Trophoblast cell (in vitro differentiated cells and primary cell): ENCODE data around the gene INPP5D.

Experiments used
- DNase-seq, 2 donors: peaks; one replicate each; pipeline ENCODE4 v3.0.0-alpha.2; 2016
- H2AFZ ChIP-seq: 2 replicates; pipeline ENCODE4 v1.6.1; 2013; ENCODE audit warnings: low read length, moderate library complexity, mild to moderate bottlenecking; ENCODE audit not compliant: insufficient read depth, poor library complexity
- H2AK5ac ChIP-seq: 2 replicates; pipeline ENCODE4 v1.6.1; 2013; ENCODE audit warnings: mild to moderate bottlenecking, low read length
- H2BK120ac ChIP-seq: 2 replicates; pipeline ENCODE4 v1.6.1; 2013; ENCODE audit warnings: low read length, mild to moderate bottlenecking, moderate library complexity; ENCODE audit not compliant: insufficient read depth, poor library complexity
- H2BK12ac ChIP-seq: 2 replicates; pipeline ENCODE4 v1.6.1; 2013; ENCODE audit warnings: mild to moderate bottlenecking, low read length, moderate library complexity
- H2BK5ac ChIP-seq: 2 replicates; pipeline ENCODE4 v1.6.1; 2013; ENCODE audit warnings: low read length, low read depth, moderate library complexity, mild to moderate bottlenecking; ENCODE audit not compliant: poor library complexity
- H3K14ac ChIP-seq: 2 replicates; pipeline ENCODE4 v1.6.1; 2013; ENCODE audit warnings: mild to moderate bottlenecking, low read length
- H3K18ac ChIP-seq: 2 replicates; pipeline ENCODE4 v1.6.1; 2013; ENCODE audit warnings: mild to moderate bottlenecking, low read length
- H3K23ac ChIP-seq: 2 replicates; pipeline ENCODE4 v1.6.1; 2013; ENCODE audit warnings: low read length
- H3K27ac ChIP-seq: 2 replicates; pipeline ENCODE4 v1.5.1; 2013; ENCODE audit warnings: low read depth, mild to moderate bottlenecking, inconsistent platforms, low read length, moderate library complexity
- H3K27me3 ChIP-seq: 2 replicates; pipeline ENCODE4 v1.6.1; 2013; ENCODE audit warnings: inconsistent platforms, mild to moderate bottlenecking, low read length, moderate library complexity; ENCODE audit not compliant: insufficient read depth
- H3K36me3 ChIP-seq, 2 experiments: 1 replicate in 1 of 2; 2 replicates in 1 of 2; pipeline ENCODE4 v1.6.1; 2013; ENCODE audit warnings: low read length in 2 of 2, mild to moderate bottlenecking in 2 of 2, moderate library complexity in 1 of 2; ENCODE audit not compliant: insufficient read depth in 2 of 2, control insufficient read depth in 1 of 2
- H3K4ac ChIP-seq: 2 replicates; pipeline ENCODE4 v1.6.1; 2013; ENCODE audit warnings: low read depth, mild to moderate bottlenecking, low read length, moderate library complexity
- H3K4me1 ChIP-seq, 2 experiments: 1 replicate in 1 of 2; 2 replicates in 1 of 2; pipeline ENCODE4 v1.6.1; 2013; ENCODE audit warnings: low read length in 2 of 2, mild to moderate bottlenecking in 2 of 2, moderate library complexity in 1 of 2; ENCODE audit not compliant: insufficient read depth in 2 of 2, control insufficient read depth in 1 of 2
- H3K4me2 ChIP-seq: 2 replicates; pipeline ENCODE4 v1.6.1; 2013; ENCODE audit warnings: inconsistent platforms, mild to moderate bottlenecking, low read length, moderate library complexity
- H3K4me3 ChIP-seq: 2 replicates; pipeline ENCODE4 v1.5.1; 2013; ENCODE audit warnings: mild to moderate bottlenecking, low read depth, low read length, inconsistent platforms
- H3K79me1 ChIP-seq: one replicate; pipeline ENCODE4 v1.6.1; 2013; ENCODE audit warnings: low read length
- H3K79me2 ChIP-seq: 2 replicates; pipeline ENCODE4 v1.6.1; 2013; ENCODE audit warnings: low read length, mild to moderate bottlenecking; ENCODE audit not compliant: control insufficient read depth, insufficient read depth, poor library complexity
- H3K9ac ChIP-seq: 2 replicates; pipeline ENCODE4 v1.6.1; 2013; ENCODE audit warnings: mild to moderate bottlenecking, low read length
- H3K9me3 ChIP-seq: 2 replicates; pipeline ENCODE4 v1.6.1; 2013; ENCODE audit warnings: low read depth, mild to moderate bottlenecking, control low read depth, inconsistent platforms, low read length; ENCODE audit not compliant: insufficient read depth
- H4K12ac ChIP-seq: 2 replicates; pipeline ENCODE4 v1.6.1; 2013; ENCODE audit warnings: low read depth, mild to moderate bottlenecking, low read length, moderate library complexity
- H4K8ac ChIP-seq: 2 replicates; pipeline ENCODE4 v1.6.1; 2013; ENCODE audit warnings: low read depth, mild to moderate bottlenecking, low read length, moderate library complexity
- H4K91ac ChIP-seq: one replicate; pipeline ENCODE4 v1.6.1; 2013; ENCODE audit warnings: low read depth, mild to moderate bottlenecking, low read length, moderate library complexity
- WGBS: extraction: QIAGEN DNeasy Blood & Tissue Kit; methylation state at CpG from one replicate; pipeline ENCODE4 v1.1.7; 2013; ENCODE audit warnings: missing lambda C conversion rate; ENCODE audit not compliant: insufficient read length, insufficient coverage; ENCODE audit errors: extremely low coverage; 5-methylcytosine and 5-hydroxymethylcytosine counted together

Gene INPP5D

GRCh38 chr2:233234264-233234663 lies 174.1 kb downstream of the INPP5D start:
- Histone ChIP-seq H2BK120ac (no peak overlapping the region), H3K9ac (no peak overlapping the region), H4K12ac (no peak overlapping the region), H2BK12ac (no peak overlapping the region), H3K18ac (no peak overlapping the region), H4K91ac (no peak overlapping the region), H2BK5ac (no peak overlapping the region), H3K4me2 (no peak overlapping the region), H3K14ac (no peak overlapping the region), H3K23ac (no peak overlapping the region), H3K4me3 (no peak overlapping the region), H3K9me3 (no peaks in the 10 kb centered on the region), H3K79me1 (no peaks in the 10 kb centered on the region), H4K8ac (no peak overlapping the region), H3K27ac (no peak overlapping the region), H3K36me3 (no peaks in the 10 kb centered on the region), H3K79me2 (no peaks in the 10 kb centered on the region), H2AK5ac (no peak overlapping the region), H3K4me1 (no peaks in the 10 kb centered on the region), H3K27me3 (no peaks in the 10 kb centered on the region), H2AFZ (no peak overlapping the region), H3K4ac (no peak overlapping the region)
- DNase-seq = peak in 1 of 2 donors; percentile 38
- WGBS = no CpG with 5 or more reads among the region's 2 CpGs

- H2BK5ac ChIP-seq = no peak overlapping the region
- H3K9ac ChIP-seq = no peak overlapping the region
- no peak overlapping the region for H2BK120ac ChIP-seq
- no peak overlapping the region for H4K91ac ChIP-seq
- no peaks in the 10 kb centered on the region for H3K36me3 ChIP-seq
- H3K9me3 ChIP-seq = no peaks in the 10 kb centered on the region
- H3K4me3 ChIP-seq = no peak overlapping the region
- no peak overlapping the region for H3K18ac ChIP-seq
- H3K27ac ChIP-seq = no peak overlapping the region
- no peak overlapping the region for H3K4ac ChIP-seq
- no CpG with 5 or more reads among the region's 3 CpGs for WGBS
- H3K79me1 ChIP-seq = no peaks in the 10 kb centered on the region
- H3K14ac ChIP-seq = no peak overlapping the region
- no peaks in the 10 kb centered on the region for H3K4me1 ChIP-seq
- DNase-seq = peak; percentile 73 to 96
- no peak overlapping the region for H2AFZ ChIP-seq
- H3K23ac ChIP-seq = no peak overlapping the region
- H3K79me2 ChIP-seq = no peaks in the 10 kb centered on the region
- no peak overlapping the region for H4K8ac ChIP-seq
- no peaks in the 10 kb centered on the region for H3K27me3 ChIP-seq
- H3K4me2 ChIP-seq = no peak overlapping the region
- H2BK12ac ChIP-seq = no peak overlapping the region
- no peak overlapping the region for H2AK5ac ChIP-seq
- no peak overlapping the region for H4K12ac ChIP-seq
These were observed 174.9 kb downstream of the INPP5D start for GRCh38 chr2:233234996-233235395.

- Histone ChIP-seq H3K14ac (no peak overlapping the region), H4K91ac (no peak overlapping the region), H2BK12ac (no peak overlapping the region), H3K79me1 (no peaks in the 10 kb centered on the region), H4K12ac (no peak overlapping the region), H3K36me3 (no peaks in the 10 kb centered on the region), H2AK5ac (no peak overlapping the region), H3K27ac (no peak overlapping the region), H3K9me3 (no peaks in the 10 kb centered on the region), H2BK5ac (no peak overlapping the region), H3K79me2 (no peaks in the 10 kb centered on the region), H3K4me3 (no peak overlapping the region), H3K18ac (no peak overlapping the region), H3K23ac (no peak overlapping the region), H3K4me1 (no peaks in the 10 kb centered on the region), H3K27me3 (no peaks in the 10 kb centered on the region), H3K9ac (no peak overlapping the region), H4K8ac (no peak overlapping the region), H2AFZ (no peak overlapping the region), H2BK120ac (no peak overlapping the region), H3K4me2 (no peak overlapping the region), H3K4ac (no peak overlapping the region)
- DNase-seq = no peak
- no CpG with 5 or more reads among the region's 9 CpGs for WGBS
These were observed 175.8 kb downstream of the INPP5D start for GRCh38 chr2:233235977-233236376.

GRCh38 chr2:233236820-233237589 lies 176.9 kb downstream of the INPP5D start:
- Histone ChIP-seq H3K79me2 (no peaks in the 10 kb centered on the region), H2AFZ (no peak overlapping the region), H3K4me3 (no peak overlapping the region), H3K9ac (no peak overlapping the region), H4K12ac (no peak overlapping the region), H2BK5ac (no peak overlapping the region), H3K14ac (no peak overlapping the region), H3K36me3 (no peaks in the 10 kb centered on the region), H4K8ac (no peak overlapping the region), H2BK12ac (no peak overlapping the region), H3K27ac (no peak overlapping the region), H3K18ac (no peak overlapping the region), H3K4me2 (no peak overlapping the region), H3K79me1 (no peaks in the 10 kb centered on the region), H2AK5ac (no peak overlapping the region), H2BK120ac (no peak overlapping the region), H3K23ac (no peak overlapping the region), H3K27me3 (no peaks in the 10 kb centered on the region), H3K9me3 (no peaks in the 10 kb centered on the region), H3K4ac (no peak overlapping the region), H4K91ac (no peak overlapping the region), H3K4me1 (no peaks in the 10 kb centered on the region)
- DNase-seq = no peak
- WGBS = no CpG with 5 or more reads among the region's 7 CpGs
